ENCODE measurements around the gene PLEKHJ1.

PLEKHJ1 gene

GRCh38 chr19:2191456-2192310 is 44.4 kb downstream of the PLEKHJ1 start:
- DNase-seq (ENCODE audit: low spot score): no peak
- in situ Hi-C loops (cut with MboI; ENCODE audit: low pct_unique_long_range_greater_than_20kb, low sequenced_read_pairs, unreplicated experiment): no loop called here
- TF ChIP-seq CTCF (IDR thresholded peaks at IDR 0.05; ENCODE audit: extremely low read depth, insufficient read depth, missing control alignments): no peak

GRCh38 chr19:2190848-2191455 is 45.2 kb downstream of the PLEKHJ1 start:
- in situ Hi-C loops (cut with MboI; ENCODE audit: low pct_unique_long_range_greater_than_20kb, low sequenced_read_pairs, unreplicated experiment): no loop called here
- DNase-seq (ENCODE audit: low spot score): no peak
- no peak for TF ChIP-seq CTCF (IDR thresholded peaks at IDR 0.05; ENCODE audit: extremely low read depth, insufficient read depth, missing control alignments)

- in situ Hi-C loops (cut with MboI; ENCODE audit: low pct_unique_long_range_greater_than_20kb, low sequenced_read_pairs, unreplicated experiment): no loop called here
- TF ChIP-seq CTCF (IDR thresholded peaks at IDR 0.05; ENCODE audit: extremely low read depth, insufficient read depth, missing control alignments): no peak
- no peak for DNase-seq (ENCODE audit: low spot score)
Measured at GRCh38 chr19:2189880-2190279, 46.2 kb downstream of the PLEKHJ1 start.

- no peak for DNase-seq (ENCODE audit: low spot score)
- TF ChIP-seq CTCF (IDR thresholded peaks at IDR 0.05; ENCODE audit: extremely low read depth, insufficient read depth, missing control alignments): no peak
- in situ Hi-C loops (cut with MboI; ENCODE audit: low pct_unique_long_range_greater_than_20kb, low sequenced_read_pairs, unreplicated experiment): no loop called here
Measured at GRCh38 chr19:2188708-2189385, 47.3 kb downstream of the PLEKHJ1 start.

- in situ Hi-C loops (cut with MboI; ENCODE audit: low pct_unique_long_range_greater_than_20kb, low sequenced_read_pairs, unreplicated experiment): no loop called here
- no peak for TF ChIP-seq CTCF (IDR thresholded peaks at IDR 0.05; ENCODE audit: extremely low read depth, insufficient read depth, missing control alignments)
- DNase-seq (ENCODE audit: low spot score): no peak
Measured at GRCh38 chr19:2187159-2187558, 49.0 kb downstream of the PLEKHJ1 start.

GRCh38 chr19:2186071-2186846 is 49.9 kb downstream of the PLEKHJ1 start:
- in situ Hi-C loops (cut with MboI; ENCODE audit: low pct_unique_long_range_greater_than_20kb, low sequenced_read_pairs, unreplicated experiment): no loop called here
- TF ChIP-seq CTCF (IDR thresholded peaks at IDR 0.05; ENCODE audit: extremely low read depth, insufficient read depth, missing control alignments): no peak
- DNase-seq (ENCODE audit: low spot score): no peak

Measured in GM13977 (cell line).